Stimulated activated naive B cell treated with anti-CD40 and anti-IgM and Interleukin-4, amounts not matched to agents 10 μg/mL and 1 μg/mL and 100 μg/mL, for 72 hours (primary cell): Measurements from ENCODE around the gene UGT2B28.
"Not testable (repeated sequence)": the region's sequence is repeated elsewhere in the genome, so short reads cannot be mapped to it uniquely, and the experiment has no call there.

Experiments used
- ATAC-seq, 2 donors: fragments of 150-1000 bp; cut with Tn5 transposase; replicated peaks; 2 replicates each; pipeline ENCODE4 v1.10.0; 2021; ENCODE audit warnings: moderate library complexity in 1 of 2
- DNase-seq: peaks from one replicate; pipeline ENCODE4 v3.0.0; 2021
- H3K27ac Mint-ChIP-seq: one replicate; pipeline ENCODE4 v1.8.0; 2022; ENCODE audit warnings: mild to moderate bottlenecking, mixed read lengths
- H3K27me3 Mint-ChIP-seq, 2 donors: one replicate each; pipeline ENCODE4 v1.8.0; 2022; ENCODE audit warnings: mixed read lengths in 2 of 2
- H3K36me3 Mint-ChIP-seq, 2 donors: one replicate each; pipeline ENCODE4 v1.8.0; 2022; ENCODE audit warnings: mixed read lengths in 2 of 2, mild to moderate bottlenecking in 1 of 2
- H3K4me1 Mint-ChIP-seq, 2 donors: one replicate each; pipeline ENCODE4 v1.8.0; 2022; ENCODE audit warnings: mixed read lengths in 2 of 2, mild to moderate bottlenecking in 1 of 2
- H3K4me3 Mint-ChIP-seq, 2 donors: one replicate each; pipeline ENCODE4 v1.8.0; 2022; ENCODE audit warnings: mild to moderate bottlenecking in 2 of 2, mixed read lengths in 2 of 2, moderate library complexity in 1 of 2
- H3K9me3 Mint-ChIP-seq, 2 donors: one replicate each; pipeline ENCODE4 v1.8.0; 2022; ENCODE audit warnings: mixed read lengths in 2 of 2, mild to moderate bottlenecking in 1 of 2

The UGT2B28 gene

DNA sequence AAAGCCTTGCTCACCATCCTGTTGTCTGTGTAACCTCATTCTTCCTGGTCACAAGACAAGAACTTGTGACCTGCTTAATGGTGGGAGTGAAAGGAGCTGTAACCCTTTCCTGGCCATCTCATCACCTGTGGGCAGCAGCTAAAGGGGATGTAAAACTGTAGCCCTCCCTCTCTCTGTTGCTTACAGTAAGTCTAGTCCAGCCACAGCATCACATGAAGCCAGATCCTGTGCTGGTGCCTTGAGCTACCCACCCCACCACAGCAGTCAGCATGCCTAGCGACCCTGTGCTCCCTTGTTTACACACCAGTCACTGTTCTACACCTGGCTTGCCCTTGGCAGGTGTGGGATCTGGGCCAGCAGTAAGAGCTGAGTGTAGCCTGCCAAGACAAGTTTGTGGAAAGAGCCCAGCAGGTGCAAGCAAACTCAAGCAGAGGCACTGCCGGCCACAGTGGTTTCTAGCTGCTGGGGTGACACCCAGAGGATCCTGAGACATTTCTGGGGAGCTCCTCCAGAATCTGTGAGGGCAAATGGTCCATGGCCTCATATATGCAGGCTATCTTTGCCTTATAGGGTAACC, 41.0 kb downstream of the UGT2B28 start:
- no peaks in the 10 kb centered on the region for H3K36me3 Mint-ChIP-seq
- ATAC-seq (peak in 1 of 2 donors; percentile 23), DNase-seq (no peak)
- no peak overlapping the region for H3K4me3 Mint-ChIP-seq
- no peak overlapping the region for H3K27ac Mint-ChIP-seq
- H3K27me3 Mint-ChIP-seq, result no peaks in the 10 kb centered on the region
- no peaks in the 10 kb centered on the region for H3K9me3 Mint-ChIP-seq
- H3K4me1 Mint-ChIP-seq, result no peaks in the 10 kb centered on the region

GRCh38 chr4:69322055-69322454, 41.8 kb downstream of the UGT2B28 start:
- no peak overlapping the region for H3K4me3 Mint-ChIP-seq
- DNase-seq (no peak), ATAC-seq (no peak)
- no peaks in the 10 kb centered on the region for H3K36me3 Mint-ChIP-seq
- H3K27ac Mint-ChIP-seq, result no peak overlapping the region
- H3K4me1 Mint-ChIP-seq, result no peaks in the 10 kb centered on the region
- H3K9me3 Mint-ChIP-seq, result no peaks in the 10 kb centered on the region
- H3K27me3 Mint-ChIP-seq, result no peaks in the 10 kb centered on the region

DNA sequence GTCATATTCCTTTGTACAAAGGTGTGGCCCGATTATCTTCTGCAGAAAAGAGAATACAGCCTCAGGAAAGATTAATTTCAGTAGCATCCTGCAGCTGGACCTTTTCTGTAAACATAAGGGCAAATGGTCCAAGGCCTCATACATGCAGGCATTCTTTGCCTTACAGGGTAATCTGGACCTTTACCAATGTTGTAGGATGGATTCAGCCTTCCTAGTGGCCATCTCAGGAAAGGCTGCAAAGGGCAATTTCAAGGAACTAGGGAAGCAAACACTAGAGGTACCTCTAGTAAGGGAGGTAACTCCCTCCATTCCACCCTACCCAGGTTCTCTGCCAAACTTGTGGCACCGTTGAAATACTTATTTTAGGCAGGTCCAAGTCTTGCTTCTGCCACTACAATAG, 43.0 kb downstream of the UGT2B28 start:
- no peak for DNase-seq
- Mint-ChIP-seq H3K9me3 (no peaks in the 10 kb centered on the region), H3K4me1 (no peaks in the 10 kb centered on the region), H3K36me3 (no peaks in the 10 kb centered on the region), H3K4me3 (no peak overlapping the region), H3K27me3 (no peaks in the 10 kb centered on the region), H3K27ac (no peak overlapping the region)
- ATAC-seq, result no peak

DNA sequence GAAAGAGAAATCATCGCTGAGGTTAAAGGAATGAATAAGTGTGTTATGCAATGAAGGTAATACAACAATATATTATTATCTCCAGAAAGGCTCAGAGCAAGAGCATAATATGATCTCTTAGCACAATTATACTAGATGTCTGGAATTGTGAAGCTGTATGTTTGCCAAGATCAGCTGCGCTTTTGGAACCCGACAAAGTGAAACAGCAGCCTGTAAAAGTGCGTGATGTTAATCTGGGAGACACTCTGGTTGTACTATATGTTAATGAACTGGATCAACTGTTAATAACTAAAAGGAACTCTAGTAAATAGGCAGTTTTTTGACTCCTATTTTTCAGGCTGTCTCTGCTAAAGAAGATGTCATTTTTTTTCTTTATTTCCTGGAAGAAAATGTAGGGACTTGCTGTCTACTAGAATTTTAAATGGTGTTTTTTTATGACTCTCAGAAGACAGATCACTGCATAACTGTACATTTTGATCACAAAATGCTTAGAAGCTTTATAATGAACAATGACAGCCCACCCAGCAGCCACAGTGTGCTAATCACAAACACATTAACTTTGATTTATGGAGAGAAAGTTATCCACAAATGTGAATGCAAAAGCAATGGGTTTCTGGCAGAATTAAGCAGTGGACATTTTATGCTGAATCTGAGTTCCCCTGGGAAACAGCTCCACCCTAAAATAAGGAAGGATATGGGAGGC, 50.2 kb downstream of the UGT2B28 start:
- Mint-ChIP-seq H3K4me1 (no peaks in the 10 kb centered on the region), H3K27ac (no peak overlapping the region), H3K27me3 (no peaks in the 10 kb centered on the region), H3K36me3 (no peaks in the 10 kb centered on the region), H3K9me3 (peaks cover 2 to 6% of the 10 kb centered on the region in 2 donors), H3K4me3 (no peak overlapping the region)
- ATAC-seq (no peak), DNase-seq (no peak)

- H3K27me3 Mint-ChIP-seq, H3K9me3 Mint-ChIP-seq, H3K4me3 Mint-ChIP-seq, DNase-seq, H3K36me3 Mint-ChIP-seq, H3K4me1 Mint-ChIP-seq, ATAC-seq, H3K27ac Mint-ChIP-seq: not testable (repeated sequence)
Observed at GRCh38 chr4:69331304-69331703, 51.0 kb downstream of the UGT2B28 start.

DNA sequence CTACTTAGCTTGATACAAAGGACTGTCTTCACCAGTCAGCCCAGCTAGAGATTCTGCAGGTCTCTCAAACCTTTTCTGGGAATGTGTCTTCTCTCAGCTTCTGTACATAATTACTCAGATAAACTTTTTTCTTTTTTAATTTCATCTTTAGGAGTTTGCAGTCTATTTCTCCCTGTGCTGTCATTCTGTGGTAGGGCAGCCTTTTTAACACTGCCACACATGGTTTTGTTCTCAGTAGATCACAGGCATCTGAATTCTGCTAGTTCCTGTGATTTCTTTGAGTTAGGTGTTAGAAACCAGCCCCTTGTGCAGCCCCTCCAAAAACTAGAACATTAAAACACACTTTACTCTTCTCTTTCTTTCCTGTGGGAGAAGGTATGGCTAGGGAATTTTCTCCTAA, 55.2 kb downstream of the UGT2B28 start:
- ATAC-seq, H3K9me3 Mint-ChIP-seq, DNase-seq, H3K36me3 Mint-ChIP-seq, H3K4me3 Mint-ChIP-seq, H3K27ac Mint-ChIP-seq, H3K4me1 Mint-ChIP-seq, H3K27me3 Mint-ChIP-seq: not testable (repeated sequence)

GRCh38 chr4:69343114-69343513, 62.8 kb downstream of the UGT2B28 start:
- not testable (repeated sequence) for DNase-seq, H3K9me3 Mint-ChIP-seq, H3K27ac Mint-ChIP-seq, H3K27me3 Mint-ChIP-seq, ATAC-seq, H3K36me3 Mint-ChIP-seq, H3K4me1 Mint-ChIP-seq, H3K4me3 Mint-ChIP-seq

DNA sequence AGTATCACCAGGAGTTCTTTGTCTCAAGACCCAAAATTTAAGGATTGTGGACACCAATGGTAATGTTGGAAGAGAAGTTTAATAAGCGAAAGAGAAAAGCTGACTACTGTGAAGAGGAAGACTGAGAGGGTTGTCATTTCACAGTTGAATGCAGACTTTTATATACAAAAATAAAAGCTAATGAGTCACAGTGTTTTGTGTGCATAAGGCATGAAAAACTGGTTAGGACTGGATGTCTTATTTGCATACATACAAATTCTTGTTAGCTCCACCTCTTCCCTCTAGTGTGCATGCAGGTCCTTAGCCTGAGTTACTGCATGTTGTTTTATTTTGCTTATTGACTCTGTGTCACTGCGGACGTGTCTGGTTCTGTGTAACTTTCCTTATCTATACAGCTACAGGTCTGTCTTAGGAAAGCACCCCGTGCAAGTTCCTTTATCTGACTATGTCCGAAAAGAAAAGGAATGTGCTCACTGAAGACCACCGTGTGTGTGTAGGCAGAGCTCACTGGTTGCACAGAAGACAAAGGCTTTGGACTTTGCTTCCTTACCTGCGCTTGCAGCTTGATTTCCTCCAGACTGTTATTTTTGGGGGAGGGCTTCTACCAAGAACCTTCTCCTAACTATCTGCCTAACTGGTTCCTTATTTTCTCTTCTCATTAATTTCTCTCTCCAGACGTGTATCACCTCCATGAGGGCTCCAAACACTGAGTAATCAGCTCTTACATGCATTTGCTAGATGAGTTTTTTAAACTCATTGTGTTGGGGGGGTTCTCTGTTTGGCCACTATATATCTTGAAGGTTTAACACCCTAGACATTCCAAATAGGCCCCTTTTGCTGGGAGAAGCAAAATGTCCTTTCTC, 63.5 kb downstream of the UGT2B28 start:
- H3K4me1 Mint-ChIP-seq, H3K27ac Mint-ChIP-seq, H3K4me3 Mint-ChIP-seq, DNase-seq, H3K9me3 Mint-ChIP-seq, H3K36me3 Mint-ChIP-seq, H3K27me3 Mint-ChIP-seq: not testable (repeated sequence)
- peak in 1 of 2 donors; percentile 23 for ATAC-seq
